Activated CD4-positive, alpha-beta T cell treated with anti-CD3 and anti-CD28 coated beads for 36 hours (primary cell): ENCODE results near the gene KIR3DL3. TPM values are rescaled to one million over a fixed set of nuclear protein-coding genes. Genes with fewer than 3 reads are reported as not detected.
"Not testable (repeated sequence)": the region's sequence is repeated elsewhere in the genome, so short reads cannot be mapped to it uniquely, and the experiment has no call there.

Experiments
- ATAC-seq: fragments of 200-7000 bp; cut with Tn5 transposase; one replicate; pipeline ENCODE4 v1.10.0; 2021; ENCODE audit warnings: mild to moderate bottlenecking, moderate library complexity
- CTCF ChIA-PET: fragments of 350-600 bp; sonication (Branson Sonifier 250); formaldehyde crosslinking; loops from one replicate; lab custom pipeline; 2021; ENCODE audit warnings: antibody characterized with exemption; lab: Charles Lee
- POLR2A ChIA-PET: fragments of 350-600 bp; sonication (Branson Sonifier 250); formaldehyde crosslinking; loops from one replicate; lab custom pipeline; 2021; ENCODE audit warnings: antibody characterized with exemption, inconsistent platforms; lab: Charles Lee
- DNase-seq: peaks from one replicate; pipeline ENCODE4 v3.0.0-alpha.2; 2020
- H3K27ac Mint-ChIP-seq: one replicate; pipeline ENCODE4 v1.8.0; 2021; ENCODE audit warnings: mixed read lengths
- H3K27me3 Mint-ChIP-seq: one replicate; pipeline ENCODE4 v1.8.0; 2021; ENCODE audit warnings: mixed read lengths
- H3K36me3 Mint-ChIP-seq: one replicate; pipeline ENCODE4 v1.8.0; 2021; ENCODE audit warnings: low read depth, mixed read lengths
- H3K4me1 Mint-ChIP-seq: one replicate; pipeline ENCODE4 v1.8.0; 2021; ENCODE audit warnings: mixed read lengths
- H3K4me3 Mint-ChIP-seq: one replicate; pipeline ENCODE4 v1.8.0; 2021; ENCODE audit warnings: mild to moderate bottlenecking, moderate library complexity, mixed read lengths
- H3K9me3 Mint-ChIP-seq: one replicate; pipeline ENCODE4 v1.8.0; 2021; ENCODE audit warnings: low read depth, mixed read lengths
- intact Hi-C, 2 experiments: fragments of 100-400 bp; cut with DNase I in 1 of 2; cut with micrococcal nuclease in 1 of 2; formaldehyde crosslinking; loops; one replicate each; pipeline versions ENCODE4 v1.14.2 to v1.15.1; 2022 to 2024; cut with DNase I, micrococcal nuclease
- total RNA-seq, 2 experiments: library from RNA; stranded (reverse); gene quantifications; one replicate each; pipeline ENCODE4 v1.2.3, GENCODE V29; 2021

The KIR3DL3 gene
- total RNA-seq, result not detected

GRCh38 chr19:54724142-54724541 is at the start of gene KIR3DL3:
Gene KIR3DL3, plus strand, starts transcription at chr19:54724442. Its CDS starts 55 bp downstream, at chr19:54724497.
- DNase-seq (no peak), ATAC-seq (no peak)
- ChIA-PET POLR2A (no interaction called here), CTCF (no interaction called here)
- Mint-ChIP-seq H3K9me3 (peaks cover 24% of the 10 kb centered on the region), H3K36me3 (no peaks in the 10 kb centered on the region), H3K4me1 (no peaks in the 10 kb centered on the region), H3K4me3 (no peak within 1 kb of the TSS), H3K27ac (no peak within 1 kb of the TSS), H3K27me3 (peaks cover 12% of the 10 kb centered on the region)
- intact Hi-C loops, result no loop called here

- H3K27ac Mint-ChIP-seq, H3K9me3 Mint-ChIP-seq, H3K4me3 Mint-ChIP-seq, H3K27me3 Mint-ChIP-seq, H3K36me3 Mint-ChIP-seq, H3K4me1 Mint-ChIP-seq, DNase-seq, ATAC-seq, POLR2A ChIA-PET: not testable (repeated sequence)
- intact Hi-C loops, result loop anchor here (1.0 to 10.0 kb wide), 2 partner anchors 195 to 248 kb away; no protein-coding TSS in a partner anchor
- CTCF ChIA-PET, result interaction anchor here (0.6 to 4.5 kb wide), 4 partner anchors 23 to 1598 kb away, joined by 3 to 59 read pairs (median 28); no protein-coding TSS in a partner anchor
Observed at GRCh38 chr19:54676210-54676834, 47.9 kb upstream of the KIR3DL3 start.

- POLR2A ChIA-PET, result no interaction called here
- H3K27me3 Mint-ChIP-seq, result peaks cover 7% of the 10 kb centered on the region
- H3K4me1 Mint-ChIP-seq, result no peaks in the 10 kb centered on the region
- ATAC-seq (no peak), DNase-seq (no peak)
- no peak overlapping the region for H3K4me3 Mint-ChIP-seq
- no peaks in the 10 kb centered on the region for H3K9me3 Mint-ChIP-seq
- H3K27ac Mint-ChIP-seq, result no peak overlapping the region
- CTCF ChIA-PET, result interaction anchor here (0.5 to 1.0 kb wide), 4 partner anchors 118 to 1597 kb away, joined by 3 read pairs; no protein-coding TSS in a partner anchor
- no peaks in the 10 kb centered on the region for H3K36me3 Mint-ChIP-seq
- intact Hi-C loops, result loop anchor here in 1 of 2 experiments (10.0 kb wide), 1 partner anchor 248 kb away; no protein-coding TSS in a partner anchor
Observed at GRCh38 chr19:54677217-54677616, 47.0 kb upstream of the KIR3DL3 start.

GRCh38 chr19:54681596-54681995 is 42.6 kb upstream of the KIR3DL3 start:
- H3K36me3 Mint-ChIP-seq, intact Hi-C loops, H3K4me3 Mint-ChIP-seq, POLR2A ChIA-PET, H3K9me3 Mint-ChIP-seq, H3K27ac Mint-ChIP-seq, ATAC-seq, DNase-seq, H3K4me1 Mint-ChIP-seq: not testable (repeated sequence)
- H3K27me3 Mint-ChIP-seq, result peaks cover 22% of the 10 kb centered on the region
- CTCF ChIA-PET, result interaction anchor here (0.5 to 2.4 kb wide), 2 partner anchors 12 to 732 kb away, joined by 4 to 7 read pairs; no protein-coding TSS in a partner anchor

GRCh38 chr19:54682306-54682856 is 41.9 kb upstream of the KIR3DL3 start:
- DNase-seq (no peak), ATAC-seq (no peak)
- POLR2A ChIA-PET, result no interaction called here
- intact Hi-C loops, result no loop called here
- peaks cover 24% of the 10 kb centered on the region for H3K27me3 Mint-ChIP-seq
- H3K27ac Mint-ChIP-seq, result no peak overlapping the region
- H3K4me1 Mint-ChIP-seq, result no peaks in the 10 kb centered on the region
- H3K4me3 Mint-ChIP-seq, result no peak overlapping the region
- CTCF ChIA-PET, result interaction anchor here (3.2 kb wide), 1 partner anchor 8 kb away, joined by 25 read pairs; no protein-coding TSS in a partner anchor
- H3K9me3 Mint-ChIP-seq, result no peaks in the 10 kb centered on the region
- no peaks in the 10 kb centered on the region for H3K36me3 Mint-ChIP-seq

- ChIA-PET POLR2A (no interaction called here), CTCF (interaction anchor here (3.2 kb wide), 1 partner anchor 10 kb away, joined by 25 read pairs; no protein-coding TSS in a partner anchor)
- DNase-seq, result peak; percentile 17
- no peak for ATAC-seq
- no peak overlapping the region for H3K27ac Mint-ChIP-seq
- no peaks in the 10 kb centered on the region for H3K4me1 Mint-ChIP-seq
- no peaks in the 10 kb centered on the region for H3K9me3 Mint-ChIP-seq
- H3K27me3 Mint-ChIP-seq, result peaks cover 29% of the 10 kb centered on the region
- H3K4me3 Mint-ChIP-seq, result no peak overlapping the region
- no peaks in the 10 kb centered on the region for H3K36me3 Mint-ChIP-seq
- intact Hi-C loops, result no loop called here
Observed at GRCh38 chr19:54684527-54684926, 39.7 kb upstream of the KIR3DL3 start.

- Mint-ChIP-seq H3K27ac (no peak overlapping the region), H3K36me3 (no peaks in the 10 kb centered on the region), H3K4me1 (no peaks in the 10 kb centered on the region), H3K4me3 (no peak overlapping the region), H3K27me3 (peaks cover 29% of the 10 kb centered on the region), H3K9me3 (no peaks in the 10 kb centered on the region)
- ChIA-PET CTCF (no interaction called here), POLR2A (no interaction called here)
- no peak for DNase-seq
- intact Hi-C loops, result no loop called here
- no peak for ATAC-seq
Observed at GRCh38 chr19:54691582-54692297, 32.5 kb upstream of the KIR3DL3 start.

- H3K36me3 Mint-ChIP-seq, result no peaks in the 10 kb centered on the region
- ATAC-seq, result no peak
- CTCF ChIA-PET, result no interaction called here
- DNase-seq, result no peak
- intact Hi-C loops, result no loop called here
- H3K9me3 Mint-ChIP-seq, result no peaks in the 10 kb centered on the region
- POLR2A ChIA-PET, result no interaction called here
- no peak overlapping the region for H3K4me3 Mint-ChIP-seq
- no peaks in the 10 kb centered on the region for H3K4me1 Mint-ChIP-seq
- peaks cover 28% of the 10 kb centered on the region for H3K27me3 Mint-ChIP-seq
- H3K27ac Mint-ChIP-seq, result no peak overlapping the region
Observed at GRCh38 chr19:54692298-54692615, 32.0 kb upstream of the KIR3DL3 start.

- no peak for DNase-seq
- Mint-ChIP-seq H3K4me3 (no peak overlapping the region), H3K4me1 (no peaks in the 10 kb centered on the region), H3K36me3 (no peaks in the 10 kb centered on the region), H3K27me3 (peaks cover 28% of the 10 kb centered on the region), H3K9me3 (no peaks in the 10 kb centered on the region), H3K27ac (no peak overlapping the region)
- ChIA-PET POLR2A (no interaction called here), CTCF (interaction anchor here (1.4 kb wide), 1 partner anchor 21 kb away, joined by 4 read pairs; no protein-coding TSS in a partner anchor)
- no peak for ATAC-seq
- intact Hi-C loops, result no loop called here
Observed at GRCh38 chr19:54694648-54695047, 29.6 kb upstream of the KIR3DL3 start.

GRCh38 chr19:54696117-54696548 is 28.1 kb upstream of the KIR3DL3 start:
- ATAC-seq, result no peak
- peaks cover 29% of the 10 kb centered on the region for H3K27me3 Mint-ChIP-seq
- H3K9me3 Mint-ChIP-seq, result no peaks in the 10 kb centered on the region
- ChIA-PET POLR2A (no interaction called here), CTCF (interaction anchor here (0.8 kb wide), 1 partner anchor 12 kb away, joined by 3 read pairs; no protein-coding TSS in a partner anchor)
- DNase-seq, result no peak
- no peaks in the 10 kb centered on the region for H3K4me1 Mint-ChIP-seq
- H3K36me3 Mint-ChIP-seq, result no peaks in the 10 kb centered on the region
- intact Hi-C loops, result no loop called here
- H3K4me3 Mint-ChIP-seq, result no peak overlapping the region
- H3K27ac Mint-ChIP-seq, result no peak overlapping the region

GRCh38 chr19:54696766-54697165 is 27.5 kb upstream of the KIR3DL3 start:
- Mint-ChIP-seq H3K4me3 (no peak overlapping the region), H3K27me3 (peaks cover 25% of the 10 kb centered on the region), H3K4me1 (no peaks in the 10 kb centered on the region), H3K36me3 (no peaks in the 10 kb centered on the region), H3K27ac (no peak overlapping the region), H3K9me3 (no peaks in the 10 kb centered on the region)
- ChIA-PET CTCF (interaction anchor here (0.8 kb wide), 1 partner anchor 12 kb away, joined by 3 read pairs; no protein-coding TSS in a partner anchor), POLR2A (no interaction called here)
- ATAC-seq (no peak), DNase-seq (no peak)
- intact Hi-C loops, result no loop called here
